GM23338 (cell line): ENCODE results near the gene SHC4. TPM values are rescaled to one million over a fixed set of nuclear protein-coding genes. Genes with fewer than 3 reads are reported as not detected.

ENCODE experiments used
- ATAC-seq: fragments of 200-7000 bp; cut with Tn5 transposase; 3 replicates; pipeline ENCODE4 v1.9.1; 2020
- DNase-seq: peaks from one replicate; pipeline ENCODE4 v3.0.0-alpha.2; 2015; ENCODE audit warnings: low spot score
- H2AFZ ChIP-seq: fragments of 200-600 bp; sonication (generic); 2 replicates; pipeline ENCODE4 v1.8.0; 2016; ENCODE audit warnings: antibody characterized with exemption, mild to moderate bottlenecking, moderate library complexity
- H3F3A ChIP-seq: fragments of 200-600 bp; sonication (generic); replicated peaks from 2 replicates; pipeline ENCODE4 v1.8.0; 2017; ENCODE audit warnings: antibody characterized with exemption, mixed run types, low read depth
- H3K27ac ChIP-seq: fragments of 200-600 bp; sonication (generic); 2 replicates; pipeline ENCODE4 v1.6.1; 2016; ENCODE audit warnings: low read depth
- H3K27me3 ChIP-seq: fragments of 200-600 bp; sonication (generic); 2 replicates; pipeline ENCODE4 v1.8.0; 2016; ENCODE audit warnings: mild to moderate bottlenecking, mixed run types, moderate library complexity; ENCODE audit not compliant: insufficient read depth
- H3K36me3 ChIP-seq: fragments of 200-600 bp; sonication (generic); 2 replicates; pipeline ENCODE4 v1.8.0; 2016; ENCODE audit warnings: mild to moderate bottlenecking; ENCODE audit not compliant: insufficient read depth
- H3K4me1 ChIP-seq: fragments of 200-600 bp; sonication (generic); 2 replicates; pipeline ENCODE4 v1.8.0; 2016; ENCODE audit warnings: mild to moderate bottlenecking, moderate library complexity; ENCODE audit not compliant: insufficient read depth
- H3K4me2 ChIP-seq: fragments of 200-600 bp; sonication (generic); 2 replicates; pipeline ENCODE4 v1.7.1; 2017; ENCODE audit warnings: mixed run types
- H3K4me3 ChIP-seq: fragments of 200-600 bp; sonication (generic); 2 replicates; pipeline ENCODE4 v1.6.1; 2016; ENCODE audit warnings: mixed run types
- H3K79me2 ChIP-seq: fragments of 200-600 bp; sonication (generic); replicated peaks from 2 replicates; pipeline ENCODE4 v1.8.0; 2017; ENCODE audit warnings: mild to moderate bottlenecking; ENCODE audit not compliant: insufficient read depth
- H3K9me2 ChIP-seq: fragments of 200-600 bp; sonication (generic); 2 replicates; pipeline ENCODE4 v1.8.0; 2017; ENCODE audit not compliant: insufficient read depth
- H4K20me1 ChIP-seq: fragments of 200-600 bp; sonication (generic); replicated peaks from 2 replicates; pipeline ENCODE4 v1.8.0; 2017; ENCODE audit warnings: mild to moderate bottlenecking; ENCODE audit not compliant: insufficient read depth
- H3K27ac Mint-ChIP-seq: 2 replicates; pipeline ENCODE4 v1.8.0; 2020; ENCODE audit warnings: inconsistent platforms, mild to moderate bottlenecking, moderate library complexity, mixed read lengths
- H3K27me3 Mint-ChIP-seq: 3 replicates; pipeline ENCODE4 v1.8.0; 2022; ENCODE audit warnings: low read depth, mild to moderate bottlenecking, moderate library complexity, mixed read lengths, inconsistent platforms; ENCODE audit not compliant: insufficient read depth, poor library complexity
- H3K36me3 Mint-ChIP-seq: 3 replicates; pipeline ENCODE4 v1.8.0; 2021; ENCODE audit warnings: low read depth, mild to moderate bottlenecking, inconsistent platforms, moderate library complexity, mixed read lengths
- H3K4me1 Mint-ChIP-seq: 3 replicates; pipeline ENCODE4 v1.8.0; 2020; ENCODE audit warnings: mild to moderate bottlenecking, inconsistent platforms, mixed read lengths
- H3K4me3 Mint-ChIP-seq: 3 replicates; pipeline ENCODE4 v1.8.0; 2021; ENCODE audit warnings: moderate library complexity, mild to moderate bottlenecking, inconsistent platforms, mixed read lengths
- H3K9me3 Mint-ChIP-seq: 3 replicates; pipeline ENCODE4 v1.8.0; 2020; ENCODE audit warnings: moderate library complexity, mild to moderate bottlenecking, inconsistent platforms, mixed read lengths
- CREB1 ChIP-seq: fragments of 250-450 bp; sonication (Bioruptor Pico); IDR thresholded peaks from 2 replicates; pipeline ENCODE4 v1.5.0; 2020; ENCODE audit warnings: low read depth, mild to moderate bottlenecking, moderate library complexity
- EZH2 ChIP-seq: fragments of 200-600 bp; sonication (generic); IDR thresholded peaks from one replicate; pipeline ENCODE4 v1.8.0; 2017; ENCODE audit warnings: antibody characterized with exemption, mild to moderate bottlenecking, low read depth; ENCODE audit not compliant: unreplicated experiment
- JUNB ChIP-seq: IDR thresholded peaks from one replicate; pipeline ENCODE4 v1.6.1; 2016; ENCODE audit warnings: antibody characterized with exemption; ENCODE audit not compliant: unreplicated experiment
- POLR2AphosphoS5 ChIP-seq: IDR thresholded peaks from 2 replicates; pipeline ENCODE4 v1.6.1; 2016; ENCODE audit warnings: antibody characterized with exemption, low read depth
- ZNF114 ChIP-seq: fragments of 250-450 bp; sonication (Bioruptor Pico); IDR thresholded peaks from 2 replicates; pipeline ENCODE4 v1.5.0; 2020; ENCODE audit warnings: mild to moderate bottlenecking, moderate library complexity
- ZNF331 ChIP-seq: fragments of 250-450 bp; sonication (Bioruptor Pico); IDR thresholded peaks from 2 replicates; pipeline ENCODE4 v1.5.0; 2020; ENCODE audit warnings: low read depth, mild to moderate bottlenecking, moderate library complexity
- ZNF462 ChIP-seq: fragments of 250-450 bp; sonication (Bioruptor Pico); IDR thresholded peaks from 2 replicates; pipeline ENCODE4 v1.5.0; 2020; ENCODE audit warnings: mild to moderate bottlenecking, moderate library complexity
- polyA plus RNA-seq: library from polyadenylated mRNA; unstranded; fragments of >200 nt; fragmentation: Nextera tagmentation; extraction: Ambion mirVana; gene quantifications from 2 replicates; pipeline ENCODE4 v1.2.1, GENCODE V29; 2016
- total RNA-seq: library from RNA; depleted of rRNA; stranded (reverse); fragments of >200 nt; shearing (Covaris generic); gene quantifications from 2 replicates; pipeline ENCODE4 v1.2.3, GENCODE V29; 2014
- TF ChIP-seq, protein P1 (sequence below): IDR thresholded peaks from 2 replicates; pipeline ENCODE4 v1.6.1; 2016; ENCODE audit warnings: antibody characterized with exemption

SHC4 gene
- total and polyA plus RNA-seq, 2 experiments from 2014 or later, result 0.21 to 0.32 TPM

DNA sequence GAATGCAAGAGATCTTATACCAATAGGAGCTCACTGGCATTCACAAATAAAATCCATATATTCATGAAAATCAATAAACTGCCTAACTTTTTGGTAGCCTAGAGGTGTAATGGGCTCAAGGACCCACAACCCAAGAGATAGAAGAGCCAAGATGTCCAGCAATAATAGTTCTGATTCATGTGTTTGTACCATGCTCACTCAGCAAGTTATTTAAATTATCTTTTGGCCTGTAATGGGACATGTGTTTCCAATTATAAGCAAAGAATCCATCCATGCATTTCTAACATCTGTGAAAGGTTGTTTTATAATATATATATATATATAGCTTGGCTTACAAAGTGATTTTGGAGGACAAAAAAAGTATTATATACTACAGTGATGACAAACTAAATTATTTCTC is 29.7 kb upstream of the SHC4 start:
- H3K36me3 Mint-ChIP-seq, result peaks cover 25% of the 10 kb centered on the region
- H3K9me3 Mint-ChIP-seq, result no peaks in the 10 kb centered on the region
- no peak overlapping the region for H3K4me3 Mint-ChIP-seq
- no peaks in the 10 kb centered on the region for H3K9me2 ChIP-seq
- no peak overlapping the region for H3K4me2 ChIP-seq
- H3K27me3 ChIP-seq, result no peaks in the 10 kb centered on the region
- no peak overlapping the region for H3K27ac ChIP-seq
- no peaks in the 10 kb centered on the region for H4K20me1 ChIP-seq
- no peaks in the 10 kb centered on the region for H3K4me1 Mint-ChIP-seq
- TF ChIP-seq ZNF462 (CRISPR knock-in tag) (no peak), ZNF114 (CRISPR knock-in tag) (no peak), ZNF331 (CRISPR knock-in tag) (no peak), EZH2 (no peak), CREB1 (CRISPR knock-in tag) (no peak), POLR2AphosphoS5 (no peak), JUNB (no peak)
- TF ChIP-seq, protein P1, sequence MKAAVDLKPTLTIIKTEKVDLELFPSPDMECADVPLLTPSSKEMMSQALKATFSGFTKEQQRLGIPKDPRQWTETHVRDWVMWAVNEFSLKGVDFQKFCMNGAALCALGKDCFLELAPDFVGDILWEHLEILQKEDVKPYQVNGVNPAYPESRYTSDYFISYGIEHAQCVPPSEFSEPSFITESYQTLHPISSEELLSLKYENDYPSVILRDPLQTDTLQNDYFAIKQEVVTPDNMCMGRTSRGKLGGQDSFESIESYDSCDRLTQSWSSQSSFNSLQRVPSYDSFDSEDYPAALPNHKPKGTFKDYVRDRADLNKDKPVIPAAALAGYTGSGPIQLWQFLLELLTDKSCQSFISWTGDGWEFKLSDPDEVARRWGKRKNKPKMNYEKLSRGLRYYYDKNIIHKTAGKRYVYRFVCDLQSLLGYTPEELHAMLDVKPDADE, result no peak
- no peaks in the 10 kb centered on the region for H3F3A ChIP-seq
- H3K36me3 ChIP-seq, result peaks cover 18% of the 10 kb centered on the region
- no peaks in the 10 kb centered on the region for H3K79me2 ChIP-seq
- H3K27me3 Mint-ChIP-seq, result no peaks in the 10 kb centered on the region
- DNase-seq (no peak), ATAC-seq (no peak)
- no peak overlapping the region for H3K27ac Mint-ChIP-seq
- no peaks in the 10 kb centered on the region for H3K4me1 ChIP-seq
- H3K4me3 ChIP-seq, result no peak overlapping the region
- no peak overlapping the region for H2AFZ ChIP-seq
